Measurements from ENCODE around the gene U2AF2.

U2AF2 gene

GRCh38 chr19:55647732-55648584 lies 6.9 kb upstream of the U2AF2 start, which contains the start of gene CCDC106 (continued):
- TF ChIP-seq ZNF280D (tag by site-specific recombination; IDR thresholded peaks at IDR 0.05) = peak; percentile 40; the same call in 1 of the 2 replicates
- TF ChIP-seq ZNF221 (tag by site-specific recombination; IDR thresholded peaks at IDR 0.05; ENCODE audit: borderline replicate concordance) = 0 out of 2 replicates have a peak, but pooled peaks have one; percentile 6
- TF ChIP-seq ZNF18 (tag by site-specific recombination; IDR thresholded peaks at IDR 0.05) = no peak
- TF ChIP-seq ZBTB21 (tag by site-specific recombination; IDR thresholded peaks at IDR 0.05) = no peak
- peak; percentile 97 for TF ChIP-seq PRDM10 (tag by site-specific recombination; IDR thresholded peaks at IDR 0.05)
- TF ChIP-seq ZNF677 (tag by site-specific recombination; IDR thresholded peaks at IDR 0.05) = no peak
- peak; percentile 59; the same call in 1 of the 2 replicates for TF ChIP-seq YY2 (tag by site-specific recombination; IDR thresholded peaks at IDR 0.05)
- peak; percentile 85 for TF ChIP-seq ZBTB11 (tag by site-specific recombination; conservative IDR thresholded peaks at IDR 0.05; ENCODE audit: low read depth)
- peak; percentile 41 for TF ChIP-seq ZBTB8A (tag by site-specific recombination; IDR thresholded peaks at IDR 0.05)
- TF ChIP-seq ZBTB10 (tag by site-specific recombination; IDR thresholded peaks at IDR 0.05) = peak; percentile 95
- peak; percentile 49 for TF ChIP-seq ZNF629 (tag by site-specific recombination; IDR thresholded peaks at IDR 0.05)
- TF ChIP-seq ZEB2 (tag by site-specific recombination; IDR thresholded peaks at IDR 0.05) = peak; percentile 88
- TF ChIP-seq KLF10 (tag by site-specific recombination; IDR thresholded peaks at IDR 0.05) = peak; percentile 75
- TF ChIP-seq ZNF174 (tag by site-specific recombination; IDR thresholded peaks at IDR 0.05) = no peak
- 0 out of 2 replicates have a peak, but pooled peaks have one; percentile 15 for TF ChIP-seq KLF7 (tag by site-specific recombination; IDR thresholded peaks at IDR 0.05; ENCODE audit: borderline replicate concordance)
- TF ChIP-seq ZBTB7A (tag by site-specific recombination; IDR thresholded peaks at IDR 0.05; ENCODE audit: low read depth) = peak; percentile 92
- peak; percentile 16; the same call in 1 of the 2 replicates for TF ChIP-seq ZNF843 (tag by site-specific recombination; IDR thresholded peaks at IDR 0.05)

Measured in HEK293 (cell line).